Left kidney (tissue), 2 donors: ENCODE results near the gene CAPN14. TPM values are rescaled to one million over a fixed set of nuclear protein-coding genes. Genes with fewer than 3 reads are reported as not detected.
"Not testable (repeated sequence)": the region's sequence is repeated elsewhere in the genome, so short reads cannot be mapped to it uniquely, and the experiment has no call there.

Experiments used
- DNase-seq: peaks from one replicate; pipeline ENCODE4 v3.0.0-alpha.2; 2013
- polyA plus RNA-seq: library from polyadenylated mRNA; unstranded; fragments of 120-200 nt; gene quantifications from one replicate; pipeline ENCODE4 v1.2.1, GENCODE V29; 2013; ENCODE audit not compliant: insufficient read length

The CAPN14 gene
- polyA plus RNA-seq, 1 donor, result 0.13 TPM

DNA sequence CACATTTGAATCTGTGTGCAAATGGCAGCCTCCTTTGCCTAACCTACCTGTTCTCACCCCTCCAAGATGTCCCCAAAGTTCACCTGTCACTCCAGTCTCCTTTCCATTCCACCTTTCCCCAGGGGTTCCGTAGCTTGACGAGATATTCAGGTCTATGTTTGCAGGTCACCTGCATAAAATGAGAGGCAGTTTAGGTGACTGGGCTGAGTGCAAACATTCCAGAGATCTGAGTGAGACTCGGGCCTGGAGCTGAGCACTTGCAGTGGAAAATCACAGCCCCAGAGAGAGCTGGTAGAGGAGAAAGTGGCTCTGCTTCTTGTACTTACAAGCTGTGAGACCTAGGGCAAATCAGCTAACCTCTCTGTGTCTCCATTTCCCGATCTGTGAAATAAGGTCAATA, 20.1 kb downstream of the CAPN14 start:
- DNase-seq, result no peak

DNA sequence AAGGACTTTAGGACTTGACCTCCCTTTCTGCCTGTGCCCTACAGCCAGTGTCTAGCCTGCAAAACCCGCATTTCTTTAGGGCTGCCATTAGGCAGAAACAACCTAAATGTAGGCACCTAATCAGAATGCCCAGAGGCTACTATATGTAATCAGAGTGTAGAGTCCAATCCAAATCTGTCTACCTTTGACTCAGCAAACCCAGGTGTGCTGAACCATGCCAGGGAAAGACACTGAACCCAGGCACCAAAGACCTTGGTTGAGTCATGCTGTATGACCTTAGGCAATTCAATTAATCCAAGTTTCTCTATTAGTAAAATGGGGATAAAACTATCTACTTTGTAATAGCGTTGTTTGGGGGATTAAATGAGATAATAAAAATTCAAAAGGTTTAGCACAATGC, 20.7 kb downstream of the CAPN14 start:
- no peak for DNase-seq

GRCh38 chr2:31193806-31194205, 23.5 kb downstream of the CAPN14 start:
- no peak for DNase-seq

DNA sequence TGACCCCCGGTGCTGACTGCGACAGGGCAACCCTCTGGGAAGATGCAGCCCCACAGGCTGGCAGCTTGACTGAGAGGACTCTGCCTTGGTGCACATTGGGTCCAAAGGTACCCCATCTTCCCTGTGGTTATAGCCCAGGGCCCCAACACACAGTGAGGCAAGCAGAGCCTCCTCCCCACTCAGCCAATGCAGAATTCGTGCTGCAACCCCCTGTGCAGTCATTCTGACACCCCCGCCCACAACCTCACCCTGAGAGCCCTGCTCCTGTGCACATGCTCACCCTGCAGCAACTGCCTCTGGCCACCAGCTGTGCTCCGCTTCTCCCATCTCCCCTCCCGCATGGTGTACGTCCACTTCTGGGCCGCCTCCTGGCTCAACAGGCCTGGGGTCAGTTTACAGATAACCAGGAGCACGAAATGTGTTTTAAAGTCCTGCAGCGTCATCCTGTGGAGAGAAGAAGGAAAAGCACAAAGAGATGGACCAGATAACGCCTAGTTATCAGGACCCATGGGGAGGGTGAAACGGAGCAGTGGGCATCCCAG, 24.4 kb downstream of the CAPN14 start:
- no peak for DNase-seq

DNA sequence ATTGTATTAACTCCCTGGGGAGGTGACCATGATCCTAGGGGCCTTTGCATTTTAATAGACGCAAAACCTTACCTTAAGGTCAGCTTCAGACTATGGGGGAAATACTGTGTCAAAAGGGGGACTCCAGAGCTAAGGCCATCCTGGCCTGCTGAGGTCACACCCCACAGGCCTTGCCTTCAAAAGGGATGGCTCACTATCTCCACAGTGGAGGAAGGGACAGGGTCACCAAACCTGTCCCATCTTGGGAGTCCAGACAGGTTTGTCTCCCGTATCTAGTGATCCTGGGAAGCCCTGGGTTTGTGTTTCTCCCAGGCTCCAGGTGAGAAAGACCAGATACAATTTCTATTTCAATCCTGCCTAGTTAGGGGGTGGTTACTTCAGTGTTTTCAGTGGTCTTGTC, 24.9 kb downstream of the CAPN14 start:
- DNase-seq, result no peak

DNA sequence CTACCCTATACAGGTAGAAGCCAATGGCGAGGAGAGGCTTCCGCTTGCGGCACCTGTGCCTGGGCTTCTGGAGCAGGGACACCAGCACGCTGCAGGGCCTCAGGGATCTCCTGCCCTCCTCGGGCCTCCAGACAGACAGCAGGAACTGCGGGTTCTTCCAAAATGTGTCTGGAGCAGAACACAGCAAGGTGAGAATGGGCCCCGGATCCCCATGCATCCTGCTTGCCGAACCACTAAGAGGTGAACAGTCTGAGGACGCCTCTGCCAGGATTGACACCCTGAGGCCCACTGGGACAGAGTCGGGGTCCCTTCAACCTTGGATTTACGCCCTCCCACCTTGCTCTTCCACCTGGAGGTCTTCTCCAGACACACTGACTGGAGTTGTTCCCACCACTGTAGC, 25.4 kb downstream of the CAPN14 start:
- no peak for DNase-seq

- DNase-seq, result no peak
These were observed 27.1 kb downstream of the CAPN14 start for GRCh38 chr2:31190188-31190587.

DNA sequence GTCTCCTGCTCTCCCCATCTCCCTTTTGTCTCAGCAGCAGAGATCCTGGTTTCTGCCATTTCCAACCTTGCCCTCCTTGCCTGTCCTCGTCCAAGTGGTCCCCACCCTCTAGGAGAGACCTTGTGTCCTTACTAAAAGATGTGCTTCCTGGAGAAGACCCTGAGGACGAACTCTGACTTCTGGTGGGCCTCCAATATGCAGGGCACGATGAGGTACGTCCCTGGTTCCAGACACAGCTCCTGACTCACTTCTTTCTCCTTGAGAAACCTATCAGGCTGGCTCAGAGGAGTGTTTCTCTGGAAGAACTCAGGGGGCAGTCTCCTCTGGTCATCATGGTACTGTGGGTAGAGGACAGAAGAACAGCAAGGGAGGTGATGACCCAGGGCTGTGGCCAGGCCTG, 28.2 kb downstream of the CAPN14 start:
- no peak for DNase-seq

DNA sequence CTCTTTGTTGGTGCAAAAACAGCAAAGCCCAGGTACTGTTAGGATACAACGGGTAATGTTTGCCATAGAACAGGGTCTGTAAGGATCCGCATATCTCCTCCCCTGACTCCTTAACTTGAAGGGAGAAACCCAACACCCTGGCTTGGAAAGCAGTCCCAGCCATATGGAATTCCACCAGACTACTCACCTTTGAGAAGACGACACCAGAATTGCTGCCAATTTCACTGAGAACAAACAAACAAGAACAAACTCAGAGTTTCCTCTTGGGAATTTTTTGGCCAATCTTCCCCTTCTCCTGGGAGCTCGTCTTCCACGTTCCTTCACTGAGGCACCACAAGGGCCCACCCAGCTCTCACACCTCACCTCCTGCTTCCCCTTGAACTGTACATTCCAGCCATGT, 29.2 kb downstream of the CAPN14 start:
- DNase-seq, result no peak

GRCh38 chr2:31187166-31187565, 30.1 kb downstream of the CAPN14 start:
- no peak for DNase-seq

GRCh38 chr2:31183973-31184372, 33.3 kb downstream of the CAPN14 start:
- DNase-seq, result not testable (repeated sequence)

DNA sequence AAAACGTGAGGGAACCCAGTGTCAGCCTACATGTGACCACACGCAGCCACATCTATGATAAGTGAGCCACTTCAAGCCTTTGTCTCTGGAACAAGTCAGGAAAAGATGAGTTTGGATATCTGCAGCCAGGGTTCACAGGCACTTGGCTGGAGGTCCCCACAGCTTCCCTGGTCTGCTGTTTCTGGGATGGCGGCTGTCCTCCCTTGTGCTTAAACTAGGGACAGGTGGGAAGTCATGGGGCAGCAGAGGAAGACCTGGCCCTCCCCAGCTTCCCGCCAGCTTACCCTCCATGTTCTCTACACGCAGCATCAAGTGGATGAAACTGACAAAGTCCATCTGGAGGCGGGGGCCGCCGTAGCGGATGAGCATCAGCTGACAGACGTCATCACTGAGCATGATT, 40.6 kb downstream of the CAPN14 start:
- DNase-seq, result no peak

GRCh38 chr2:31171142-31171541, 46.2 kb downstream of the CAPN14 start:
- no peak for DNase-seq

GRCh38 chr2:31170071-31170698, 47.1 kb downstream of the CAPN14 start:
- DNase-seq, result peak; percentile 36

GRCh38 chr2:31168291-31168690, 49.0 kb downstream of the CAPN14 start:
- no peak for DNase-seq

DNA sequence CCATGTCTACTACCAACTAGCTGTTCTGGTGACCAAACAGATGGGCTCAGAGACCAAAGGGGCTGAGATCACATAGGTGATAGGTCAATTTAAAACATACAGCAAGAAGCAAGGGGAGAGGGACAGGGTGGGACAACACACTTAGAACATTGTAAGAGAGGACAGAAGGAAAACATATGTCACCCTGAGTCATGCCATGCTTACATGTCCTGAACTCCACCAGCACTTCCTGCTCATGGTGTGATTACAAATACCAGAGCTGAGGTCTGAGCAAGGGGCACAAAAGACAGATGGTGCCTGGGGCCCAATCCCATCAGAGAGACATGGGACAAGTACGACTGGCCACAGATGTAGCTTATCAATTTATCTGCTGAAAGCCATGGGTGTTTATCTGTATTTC, 50.4 kb downstream of the CAPN14 start:
- no peak for DNase-seq

- no peak for DNase-seq
These were observed 54.2 kb downstream of the CAPN14 start for GRCh38 chr2:31163011-31163539.

DNA sequence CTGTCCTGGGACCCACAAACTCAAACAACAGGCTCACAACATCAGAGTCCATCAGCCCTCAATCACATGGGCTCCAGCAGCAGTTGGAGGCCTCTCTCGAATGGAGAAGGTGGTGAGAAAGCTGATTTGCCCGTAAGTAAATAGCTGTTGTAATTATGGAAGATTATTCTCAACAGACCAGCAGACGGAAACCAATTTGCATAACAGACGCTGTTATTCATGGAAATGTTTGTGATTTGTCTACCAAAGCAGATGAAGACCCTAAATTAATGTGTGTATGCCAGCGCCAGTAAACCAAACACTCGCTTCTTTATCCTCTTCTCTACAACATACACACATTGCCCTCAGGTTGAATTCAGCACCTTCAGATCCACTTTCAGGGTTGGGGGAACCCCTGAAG, 55.7 kb downstream of the CAPN14 start:
- no peak for DNase-seq

GRCh38 chr2:31151501-31151900, 65.8 kb downstream of the CAPN14 start:
- no peak for DNase-seq

- no peak for DNase-seq
These were observed 67.1 kb downstream of the CAPN14 start for GRCh38 chr2:31150120-31150670.

DNA sequence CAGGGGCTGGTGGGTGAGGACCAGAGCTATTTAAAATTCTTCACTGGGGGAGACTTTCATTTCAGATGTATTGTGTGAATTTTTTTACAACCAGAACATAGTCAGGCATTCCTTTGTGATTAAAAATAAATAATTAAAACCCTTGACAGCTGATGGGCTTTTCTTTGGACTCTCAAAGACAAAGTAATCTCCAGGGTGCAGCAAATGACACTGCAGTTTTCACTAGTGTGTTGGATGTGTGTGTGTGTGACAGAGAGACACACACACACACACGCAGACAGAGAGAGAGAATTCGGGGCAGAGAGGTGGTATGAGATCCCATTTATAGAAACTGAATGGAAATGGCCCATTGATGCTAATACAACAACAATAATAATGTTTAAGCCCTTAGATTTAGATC, 68.8 kb downstream of the CAPN14 start:
- no peak for DNase-seq

GRCh38 chr2:31147645-31148044, 69.7 kb downstream of the CAPN14 start:
- DNase-seq, result no peak

DNA sequence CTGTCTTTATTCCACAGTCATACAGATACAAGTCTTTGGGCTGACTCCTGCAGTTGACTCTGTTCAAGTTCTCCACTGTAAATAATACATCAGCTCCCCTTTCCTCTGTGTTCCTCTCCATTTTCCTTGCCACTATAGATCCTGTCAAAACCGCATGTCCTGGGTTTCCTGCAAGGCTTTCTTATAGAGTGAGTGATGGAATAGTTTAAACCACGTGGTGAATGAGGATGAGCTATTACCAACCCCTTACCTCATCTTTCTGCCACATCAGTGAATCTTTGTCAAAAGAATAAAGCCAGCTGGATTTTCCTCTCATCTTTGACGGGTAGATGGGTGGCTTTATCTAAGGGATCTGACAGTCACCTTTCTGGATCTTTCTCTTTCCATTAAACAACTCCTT, 75.2 kb downstream of the CAPN14 start:
- DNase-seq, result no peak
